GM18517 (cell line): ENCODE measurements around the gene FUT3.
"Not testable (repeated sequence)": the region's sequence is repeated elsewhere in the genome, so short reads cannot be mapped to it uniquely, and the experiment has no call there.

Experiments
- ATAC-seq: cut with Tn5 transposase; IDR thresholded peaks from one replicate; pipeline ENCODE4 v1.9.1; 2021; ENCODE audit warnings: mild to moderate bottlenecking, moderate library complexity; ENCODE audit not compliant: unreplicated experiment

Gene FUT3

GRCh38 chr19:5851302-5851701, at the start of gene FUT3:
Gene FUT3 (minus strand): TSS chr19:5851449.
- ATAC-seq: no peak

- no peak for ATAC-seq
Observed at GRCh38 chr19:5900976-5901375, 49.7 kb upstream of the FUT3 start.

- ATAC-seq: no peak
Observed at GRCh38 chr19:5899728-5900526, 48.7 kb upstream of the FUT3 start.

GRCh38 chr19:5897189-5897969, 46.1 kb upstream of the FUT3 start:
- no peak for ATAC-seq

GRCh38 chr19:5896365-5897076, 45.3 kb upstream of the FUT3 start:
- no peak for ATAC-seq

GRCh38 chr19:5895890-5896289, 44.6 kb upstream of the FUT3 start:
- ATAC-seq: no peak

- ATAC-seq: no peak
Observed at GRCh38 chr19:5895409-5895808, 44.2 kb upstream of the FUT3 start.

GRCh38 chr19:5894704-5895349, 43.6 kb upstream of the FUT3 start:
- ATAC-seq: no peak

GRCh38 chr19:5893907-5894703, 42.9 kb upstream of the FUT3 start:
- ATAC-seq: no peak

- ATAC-seq: no peak
Observed at GRCh38 chr19:5893296-5893903, 42.2 kb upstream of the FUT3 start.

- ATAC-seq: no peak
Observed at GRCh38 chr19:5892772-5893275, 41.6 kb upstream of the FUT3 start.

- no peak for ATAC-seq
Observed at GRCh38 chr19:5891938-5892771, 40.9 kb upstream of the FUT3 start.

GRCh38 chr19:5891572-5891937, 40.3 kb upstream of the FUT3 start:
- ATAC-seq: no peak

- ATAC-seq: no peak
Observed at GRCh38 chr19:5890099-5890498, 38.9 kb upstream of the FUT3 start.

GRCh38 chr19:5889288-5889971, 38.2 kb upstream of the FUT3 start:
- no peak for ATAC-seq

- ATAC-seq: not testable (repeated sequence)
Observed at GRCh38 chr19:5884065-5884811, 33.0 kb upstream of the FUT3 start.

- ATAC-seq: not testable (repeated sequence)
Observed at GRCh38 chr19:5883157-5883873, 32.1 kb upstream of the FUT3 start.
